ACC112 (cell line): ENCODE data around the gene CD14.
"Not testable (repeated sequence)": the region's sequence is repeated elsewhere in the genome, so short reads cannot be mapped to it uniquely, and the experiment has no call there.

Source experiments
- H2AFZ ChIP-seq: fragments of 200-600 bp; sonication (generic); one replicate; pipeline ENCODE4 v1.6.0; 2017; ENCODE audit warnings: antibody characterized with exemption, low read length; ENCODE audit not compliant: unreplicated experiment
- H3K27ac ChIP-seq: fragments of 200-600 bp; sonication (generic); 2 replicates; pipeline ENCODE4 v1.5.1; 2014; ENCODE audit warnings: low read depth, mild to moderate bottlenecking, antibody characterized with exemption, low read length, moderate library complexity
- H3K27me3 ChIP-seq: fragments of 200-600 bp; sonication (generic); 2 replicates; pipeline ENCODE4 v1.6.1; 2014; ENCODE audit warnings: mild to moderate bottlenecking, antibody characterized with exemption, low read length, moderate library complexity, mixed read lengths; ENCODE audit not compliant: insufficient read depth
- H3K36me3 ChIP-seq: fragments of 200-600 bp; sonication (generic); 2 replicates; pipeline ENCODE4 v1.6.1; 2016; ENCODE audit warnings: mild to moderate bottlenecking, antibody characterized with exemption, low read length, moderate library complexity, mixed read lengths; ENCODE audit not compliant: insufficient read depth
- H3K4me1 ChIP-seq: fragments of 200-600 bp; sonication (generic); one replicate; pipeline ENCODE4 v1.6.1; 2016; ENCODE audit warnings: low read length, mixed read lengths; ENCODE audit not compliant: insufficient read depth, unreplicated experiment, control insufficient read depth
- H3K4me3 ChIP-seq: fragments of 200-600 bp; sonication (generic); 2 replicates; pipeline ENCODE4 v1.5.1; 2014; ENCODE audit warnings: mild to moderate bottlenecking, low read depth, low read length
- H3K79me2 ChIP-seq: fragments of 200-600 bp; sonication (generic); one replicate; pipeline ENCODE4 v1.6.0; 2016; ENCODE audit warnings: low read length; ENCODE audit not compliant: control insufficient read depth, unreplicated experiment, insufficient read depth

CD14 gene

GRCh38 chr5:140664030-140664358 lies 31.0 kb upstream of the CD14 start:
- Histone ChIP-seq H3K27me3 (no peaks in the 10 kb centered on the region), H3K27ac (peak overlapping the region; percentile 85), H2AFZ (peak overlapping the region; percentile 96), H3K79me2 (peaks cover 37% of the 10 kb centered on the region), H3K4me1 (peaks cover 14% of the 10 kb centered on the region), H3K36me3 (peaks cover 35% of the 10 kb centered on the region), H3K4me3 (peak overlapping the region; percentile 92)

GRCh38 chr5:140660371-140660770 lies 27.4 kb upstream of the CD14 start:
- H2AFZ ChIP-seq, H3K27ac ChIP-seq, H3K4me1 ChIP-seq, H3K79me2 ChIP-seq, H3K27me3 ChIP-seq, H3K4me3 ChIP-seq: not testable (repeated sequence)
- peaks cover 37% of the 10 kb centered on the region for H3K36me3 ChIP-seq

GRCh38 chr5:140658870-140659269 lies 25.9 kb upstream of the CD14 start:
- H3K36me3 ChIP-seq: peaks cover 48% of the 10 kb centered on the region
- H3K4me1 ChIP-seq: peaks cover 1% of the 10 kb centered on the region
- H2AFZ ChIP-seq: no peak overlapping the region
- H3K79me2 ChIP-seq: no peaks in the 10 kb centered on the region
- no peak overlapping the region for H3K27ac ChIP-seq
- H3K4me3 ChIP-seq: no peak overlapping the region
- no peaks in the 10 kb centered on the region for H3K27me3 ChIP-seq

GRCh38 chr5:140647042-140647419 lies 14.1 kb upstream of the CD14 start:
- H3K36me3 ChIP-seq: peaks cover 32% of the 10 kb centered on the region
- H3K4me3 ChIP-seq: peak overlapping the region; percentile 83
- H2AFZ ChIP-seq: peak overlapping the region; percentile 80
- peaks cover 28% of the 10 kb centered on the region for H3K79me2 ChIP-seq
- H3K27ac ChIP-seq: peak overlapping the region; percentile 64; the same call in 1 of the 2 replicates
- H3K27me3 ChIP-seq: no peaks in the 10 kb centered on the region
- H3K4me1 ChIP-seq: peaks cover 6% of the 10 kb centered on the region

- no peaks in the 10 kb centered on the region for H3K27me3 ChIP-seq
- H3K4me1 ChIP-seq: peaks cover 12% of the 10 kb centered on the region
- H3K4me3 ChIP-seq: no peak overlapping the region
- H3K79me2 ChIP-seq: peaks cover 25% of the 10 kb centered on the region
- no peak overlapping the region for H2AFZ ChIP-seq
- H3K27ac ChIP-seq: no peak overlapping the region
- peaks cover 11% of the 10 kb centered on the region; the same call in 1 of the 2 replicates for H3K36me3 ChIP-seq
Measured at GRCh38 chr5:140642718-140643117, 9.7 kb upstream of the CD14 start.

- Histone ChIP-seq H3K27ac (no peak overlapping the region), H3K4me1 (peaks cover 12% of the 10 kb centered on the region), H3K79me2 (peaks cover 19% of the 10 kb centered on the region), H3K27me3 (no peaks in the 10 kb centered on the region), H3K36me3 (peaks cover 11% of the 10 kb centered on the region; the same call in 1 of the 2 replicates), H2AFZ (no peak overlapping the region), H3K4me3 (no peak overlapping the region)
Measured at GRCh38 chr5:140641716-140642115, 8.7 kb upstream of the CD14 start.

GRCh38 chr5:140639148-140639981 lies 6.4 kb upstream of the CD14 start, which contains the start of gene TMCO6:
Gene TMCO6 (plus strand): TSS chr5:140639451. CDS start chr5:140639528, 77 bp downstream.
- Histone ChIP-seq H3K4me1 (peaks cover 6% of the 10 kb centered on the region), H3K27ac (peak within 1 kb of the TSS; percentile 82), H2AFZ (peak within 1 kb of the TSS; percentile 92), H3K4me3 (peak within 1 kb of the TSS; percentile 88), H3K79me2 (peaks cover 12% of the 10 kb centered on the region), H3K27me3 (no peaks in the 10 kb centered on the region), H3K36me3 (no peaks in the 10 kb centered on the region)

- Histone ChIP-seq H3K79me2 (peaks cover 12% of the 10 kb centered on the region), H2AFZ (peak overlapping the region; percentile 92), H3K4me3 (peak overlapping the region; percentile 58), H3K27ac (peak overlapping the region; percentile 82)
- not testable (repeated sequence) for H3K27me3 ChIP-seq, H3K36me3 ChIP-seq, H3K4me1 ChIP-seq
Measured at GRCh38 chr5:140638898-140639147, 5.8 kb upstream of the CD14 start.

- Histone ChIP-seq H2AFZ (no peak overlapping the region), H3K36me3 (no peaks in the 10 kb centered on the region), H3K4me1 (peaks cover 15% of the 10 kb centered on the region), H3K4me3 (no peak overlapping the region), H3K27ac (no peak overlapping the region), H3K27me3 (no peaks in the 10 kb centered on the region), H3K79me2 (peaks cover 11% of the 10 kb centered on the region)
Measured at GRCh38 chr5:140637371-140638100, 4.6 kb upstream of the CD14 start.

- Histone ChIP-seq H3K4me1 (peaks cover 20% of the 10 kb centered on the region), H3K27ac (no peak overlapping the region), H3K79me2 (peaks cover 6% of the 10 kb centered on the region), H2AFZ (no peak overlapping the region), H3K36me3 (no peaks in the 10 kb centered on the region), H3K4me3 (no peak overlapping the region), H3K27me3 (0 out of 2 replicates have a peak, but pooled peaks cover 6% of the 10 kb centered on the region)
Measured at GRCh38 chr5:140635291-140636257, 2.6 kb upstream of the CD14 start.
